Lung (tissue), 12 donors: ENCODE results near the gene SH3PXD2A. TPM values are rescaled to one million over a fixed set of nuclear protein-coding genes. Genes with fewer than 3 reads are reported as not detected.
"Not testable (repeated sequence)": the region's sequence is repeated elsewhere in the genome, so short reads cannot be mapped to it uniquely, and the experiment has no call there.

Source experiments
- ATAC-seq: fragments of 200-7000 bp; cut with Tn5 transposase; one replicate; pipeline ENCODE4 v1.9.1; 2020; ENCODE audit warnings: moderate number of reproducible peaks; ENCODE audit not compliant: insufficient read depth, low FRiP score
- DNase-seq, 3 donors: peaks; one replicate each; pipeline ENCODE4 v3.0.0-alpha.2; 2013 to 2017
- H3K27ac ChIP-seq, 2 donors: one replicate each; pipeline ENCODE4 v1.5.1; 2013; ENCODE audit warnings: mild to moderate bottlenecking in 2 of 2, moderate library complexity in 2 of 2, control low read depth in 1 of 2, inconsistent platforms in 1 of 2, low read depth in 1 of 2, low read length in 1 of 2
- H3K27me3 ChIP-seq, 3 donors: one replicate each; pipeline ENCODE4 v1.5.1; 2013; ENCODE audit warnings: low read length in 2 of 3; ENCODE audit not compliant: control insufficient read depth in 3 of 3, insufficient read depth in 3 of 3
- H3K36me3 ChIP-seq, 4 donors: one replicate each; pipeline ENCODE4 v1.5.1; 2013; ENCODE audit warnings: low read length in 4 of 4, mild to moderate bottlenecking in 1 of 4, moderate library complexity in 1 of 4; ENCODE audit not compliant: control insufficient read depth in 4 of 4, insufficient read depth in 4 of 4
- H3K4me1 ChIP-seq, 5 donors: one replicate each; pipeline ENCODE4 v1.5.1; 2013; ENCODE audit warnings: low read length in 5 of 5, mild to moderate bottlenecking in 2 of 5, moderate library complexity in 1 of 5; ENCODE audit not compliant: control insufficient read depth in 5 of 5, insufficient read depth in 5 of 5
- H3K4me3 ChIP-seq: one replicate; pipeline ENCODE4 v1.5.1; 2013; ENCODE audit warnings: mild to moderate bottlenecking, control low read depth, moderate library complexity
- H3K9ac ChIP-seq, 2 donors: one replicate each; pipeline ENCODE4 v1.5.1; 2013; ENCODE audit warnings: low read length in 2 of 2, control low read depth in 1 of 2; ENCODE audit not compliant: insufficient read depth in 1 of 2
- H3K9me3 ChIP-seq, 4 donors: one replicate each; pipeline ENCODE4 v1.5.1; 2013; ENCODE audit warnings: low read length in 3 of 4, mild to moderate bottlenecking in 1 of 4, moderate library complexity in 1 of 4; ENCODE audit not compliant: control insufficient read depth in 4 of 4, insufficient read depth in 3 of 4
- WGBS, 2 donors: extraction: QIAGEN DNeasy Blood & Tissue Kit; methylation state at CpG; one replicate each; pipeline ENCODE4 v1.1.7; 2013; 5-methylcytosine and 5-hydroxymethylcytosine counted together
- polyA plus RNA-seq, 2 donors: library from polyadenylated mRNA; stranded (reverse); fragments of 200-250 nt; gene quantifications; one replicate each; pipeline ENCODE4 v1.2.1, GENCODE V29; 2013
- total RNA-seq, 2 donors: library from RNA; depleted of rRNA in 1 of 2; stranded (reverse); fragments of >200 nt in 1 of 2; gene quantifications; one replicate each; pipeline ENCODE4 v1.2.1, GENCODE V29; 2014 to 2021
- TF ChIP-seq, protein P1 (sequence below): IDR thresholded peaks from 2 replicates; pipeline ENCODE4 v1.5.1; 2012; ENCODE audit warnings: mild to moderate bottlenecking; ENCODE audit errors: control extremely low read depth, extremely low read depth
- donor health status: control.
- donor health status: control.
- donor health status: Bipolar disorder and iron deficiency.
- donor health status: healthy.
- donor health status: DM: yes; HTN: yes; CAD: no.

Gene SH3PXD2A
- total and polyA plus RNA-seq, 4 donors = 9.9 to 53.2 (median 29.2) TPM

DNA sequence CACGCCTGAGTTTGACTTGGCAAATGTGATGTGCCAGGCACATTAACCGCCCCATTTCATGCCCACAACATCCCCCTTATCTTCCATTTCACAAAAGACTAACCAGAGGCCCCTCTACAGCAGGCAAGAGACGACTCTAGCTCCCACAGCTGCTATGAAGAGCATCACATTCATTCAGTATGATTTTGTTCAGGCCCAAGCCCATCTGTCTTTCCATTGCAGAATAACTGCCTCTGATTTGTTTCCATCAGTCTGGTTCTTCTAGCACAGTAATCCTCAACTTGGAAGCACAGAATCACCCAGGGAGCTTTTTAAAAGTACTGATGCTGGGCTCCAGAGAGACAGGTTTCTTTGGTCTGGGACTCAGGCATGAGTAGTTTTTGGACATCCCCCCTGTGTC, 192.1 kb downstream of the SH3PXD2A start:
- DNase-seq = no peak
- H3K9ac ChIP-seq = no peak overlapping the region

DNA sequence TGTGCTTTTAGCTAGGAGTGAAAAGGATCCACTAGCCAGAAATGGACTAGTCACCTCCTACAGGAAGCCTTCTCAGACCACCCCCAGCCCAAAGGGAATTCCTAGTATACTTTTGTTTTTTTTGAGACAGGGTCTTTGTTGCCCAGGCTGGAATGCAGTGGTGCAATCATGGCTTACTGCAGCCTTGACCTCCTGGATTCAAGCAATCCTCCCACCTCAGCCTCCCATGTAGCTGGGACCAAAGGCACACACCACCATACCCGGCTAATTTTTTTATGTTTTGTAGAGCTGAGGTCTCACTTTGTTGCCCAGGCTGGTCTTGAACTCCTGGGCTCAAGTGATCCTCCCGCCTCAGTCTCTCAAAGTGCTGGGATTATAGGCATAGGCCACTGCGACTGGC, 192.7 kb downstream of the SH3PXD2A start:
- H3K27me3 ChIP-seq, H3K9me3 ChIP-seq, DNase-seq, H3K27ac ChIP-seq, ATAC-seq, H3K4me3 ChIP-seq, H3K9ac ChIP-seq: not testable (repeated sequence)
- peaks cover 0 to 29% (median 17%) of the 10 kb centered on the region in 4 donors for H3K36me3 ChIP-seq
- H3K4me1 ChIP-seq = peaks cover 0 to 57% (median 13%) of the 10 kb centered on the region in 5 donors
- WGBS, 2 donors = 97 to 98% methylated on average over 3 of the region's 3 CpGs

More for the DNA sequence above, 192.1 kb downstream of the SH3PXD2A start:
- TF ChIP-seq, protein P1, sequence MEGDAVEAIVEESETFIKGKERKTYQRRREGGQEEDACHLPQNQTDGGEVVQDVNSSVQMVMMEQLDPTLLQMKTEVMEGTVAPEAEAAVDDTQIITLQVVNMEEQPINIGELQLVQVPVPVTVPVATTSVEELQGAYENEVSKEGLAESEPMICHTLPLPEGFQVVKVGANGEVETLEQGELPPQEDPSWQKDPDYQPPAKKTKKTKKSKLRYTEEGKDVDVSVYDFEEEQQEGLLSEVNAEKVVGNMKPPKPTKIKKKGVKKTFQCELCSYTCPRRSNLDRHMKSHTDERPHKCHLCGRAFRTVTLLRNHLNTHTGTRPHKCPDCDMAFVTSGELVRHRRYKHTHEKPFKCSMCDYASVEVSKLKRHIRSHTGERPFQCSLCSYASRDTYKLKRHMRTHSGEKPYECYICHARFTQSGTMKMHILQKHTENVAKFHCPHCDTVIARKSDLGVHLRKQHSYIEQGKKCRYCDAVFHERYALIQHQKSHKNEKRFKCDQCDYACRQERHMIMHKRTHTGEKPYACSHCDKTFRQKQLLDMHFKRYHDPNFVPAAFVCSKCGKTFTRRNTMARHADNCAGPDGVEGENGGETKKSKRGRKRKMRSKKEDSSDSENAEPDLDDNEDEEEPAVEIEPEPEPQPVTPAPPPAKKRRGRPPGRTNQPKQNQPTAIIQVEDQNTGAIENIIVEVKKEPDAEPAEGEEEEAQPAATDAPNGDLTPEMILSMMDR = no peak
- Histone ChIP-seq H3K27me3 (no peaks in the 10 kb centered on the region), H3K4me3 (no peak overlapping the region), H3K4me1 (peaks cover 0 to 62% (median 14%) of the 10 kb centered on the region in 5 donors), H3K9me3 (no peaks in the 10 kb centered on the region), H3K27ac (no peak overlapping the region), H3K36me3 (peaks cover 0 to 24% (median 13%) of the 10 kb centered on the region in 4 donors)
- no peak for ATAC-seq
- WGBS, 2 donors = 91 to 92% methylated on average over 3 of the region's 3 CpGs

DNA sequence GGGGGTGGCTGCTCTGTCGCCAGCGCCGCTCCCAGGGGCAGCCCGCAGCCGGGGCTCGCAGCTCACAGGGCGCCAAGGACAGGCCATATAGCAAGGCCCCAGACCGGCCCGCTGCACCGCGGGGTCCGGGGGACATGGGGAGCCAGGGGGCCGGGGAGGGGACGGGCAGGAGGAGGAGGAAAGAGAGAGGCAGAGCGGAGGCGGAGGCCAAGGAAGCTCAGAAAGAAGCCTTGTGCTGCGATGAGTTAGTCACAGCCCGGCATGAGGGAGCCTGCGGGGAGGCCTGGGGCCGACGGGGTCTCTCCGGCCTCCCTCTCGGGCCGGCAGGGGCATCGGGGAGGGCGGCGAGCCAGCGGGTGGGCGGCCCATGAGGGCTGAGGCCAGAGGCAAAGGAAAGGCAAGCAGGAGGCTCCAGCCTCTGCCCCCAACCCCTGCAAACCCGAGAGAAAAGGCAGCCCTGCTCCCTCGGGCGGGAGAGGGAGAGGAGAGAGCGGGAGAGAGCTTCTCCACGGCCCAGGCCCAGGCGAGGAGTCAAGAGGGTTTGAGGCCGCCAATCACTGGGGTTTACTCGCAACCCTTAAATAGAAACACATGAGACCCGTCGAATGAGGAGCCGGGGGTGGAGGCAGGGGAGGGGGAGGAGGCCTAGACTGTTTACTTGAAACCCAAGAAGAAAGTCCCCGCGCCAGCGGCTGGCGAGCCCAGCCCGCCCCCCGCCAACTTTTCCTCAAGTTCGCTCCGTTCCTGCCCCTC, 194.0 kb downstream of the SH3PXD2A start:
- 46 to 74% methylated on average over 40 to 48 of the region's 48 CpGs for WGBS, 2 donors
- TF ChIP-seq, protein P1 = no peak
- DNase-seq (peak; percentile 96 to 99 (median 98)), ATAC-seq (peak; percentile 76)
- H3K4me1 ChIP-seq = peaks cover 0 to 43% (median 10%) of the 10 kb centered on the region in 5 donors
- no peaks in the 10 kb centered on the region for H3K27me3 ChIP-seq
- H3K9ac ChIP-seq = no peak overlapping the region
- H3K27ac ChIP-seq = peak overlapping the region; percentile 88 to 91
- H3K4me3 ChIP-seq = peak overlapping the region; percentile 80
- peaks cover 0 to 4% (median under 1%) of the 10 kb centered on the region in 4 donors for H3K9me3 ChIP-seq
- peaks cover 0 to 37% (median 22%) of the 10 kb centered on the region in 4 donors for H3K36me3 ChIP-seq

DNA sequence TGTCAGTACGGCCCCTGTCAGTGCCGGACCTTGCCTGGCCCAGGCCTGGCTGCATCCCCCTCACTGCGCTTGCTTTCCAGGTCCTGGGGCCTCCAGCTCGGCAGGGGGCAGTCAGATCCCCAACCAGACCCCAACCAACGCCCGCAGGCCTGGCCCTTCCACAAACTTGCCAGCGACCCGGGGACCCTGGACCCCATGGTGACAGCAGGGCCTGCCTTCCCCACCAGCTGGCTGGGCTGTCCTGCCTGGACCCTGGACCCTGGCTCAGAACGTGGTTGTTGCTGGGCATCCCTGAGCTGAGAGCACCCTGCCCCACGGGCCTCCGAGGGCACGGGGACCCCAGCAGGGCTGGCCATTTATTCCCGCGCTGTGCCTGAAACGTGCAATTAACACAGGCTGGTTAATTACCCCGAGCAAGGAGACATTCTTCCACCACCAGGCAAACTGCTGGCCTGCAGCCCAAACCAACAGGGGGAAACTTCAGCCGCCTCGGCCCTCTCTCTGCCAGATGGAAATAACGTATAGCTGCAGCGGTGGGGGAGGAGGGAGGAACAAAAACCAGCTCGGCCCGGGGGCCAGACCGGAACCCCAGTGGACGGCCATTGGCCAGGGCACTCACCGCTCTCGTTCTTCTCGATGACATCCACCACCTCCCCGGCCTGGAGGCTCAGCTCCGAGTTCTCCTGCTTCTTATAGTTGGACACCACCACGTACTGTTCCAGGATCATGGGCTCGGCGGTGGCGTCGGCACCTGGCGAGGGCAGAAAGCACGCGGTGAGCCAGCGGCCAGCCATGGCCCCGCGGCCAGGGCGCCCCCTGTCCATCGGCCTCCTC, 194.8 kb downstream of the SH3PXD2A start:
- Histone ChIP-seq H3K4me1 (peaks cover 0 to 37% (median 10%) of the 10 kb centered on the region in 5 donors), H3K9ac (peak overlapping the region; percentile 30 to 44), H3K27me3 (no peaks in the 10 kb centered on the region), H3K9me3 (peaks cover 0 to 4% (median under 1%) of the 10 kb centered on the region in 4 donors), H3K4me3 (peak overlapping the region; percentile 80), H3K27ac (peak overlapping the region; percentile 88 to 91), H3K36me3 (peaks cover 0 to 41% (median 23%) of the 10 kb centered on the region in 4 donors)
- ATAC-seq = peak; percentile 2
- WGBS, 2 donors = 29 to 36% methylated on average over 38 to 42 of the region's 42 CpGs
- TF ChIP-seq, protein P1 = no peak
- DNase-seq = peak; percentile 71 to 78 (median 77)
